H9 (cell line): ENCODE data around the gene EPHB2. TPM values are rescaled to one million over a fixed set of nuclear protein-coding genes. Genes with fewer than 3 reads are reported as not detected.

Experiments used
- DNase-seq: peaks from one replicate; pipeline ENCODE4 v3.0.0-alpha.2; 2017
- H2AFZ ChIP-seq: one replicate; pipeline ENCODE4 v1.6.1; 2013; ENCODE audit warnings: mild to moderate bottlenecking, low read length, control low read depth, moderate library complexity
- H2AK5ac ChIP-seq: 2 replicates; pipeline ENCODE4 v1.6.1; 2013; ENCODE audit warnings: low read length, control low read depth, mixed read lengths; ENCODE audit not compliant: insufficient read length
- H2BK120ac ChIP-seq: one replicate; pipeline ENCODE4 v1.6.1; 2013; ENCODE audit warnings: low read depth, mild to moderate bottlenecking, low read length, control low read depth, inconsistent platforms; ENCODE audit not compliant: poor library complexity, severe bottlenecking
- H2BK12ac ChIP-seq: 2 replicates; pipeline ENCODE4 v1.6.1; 2013; ENCODE audit warnings: low read length, control low read depth, mixed read lengths, low read depth; ENCODE audit not compliant: insufficient read length
- H2BK15ac ChIP-seq: 2 replicates; pipeline ENCODE4 v1.6.1; 2013; ENCODE audit warnings: low read depth, low read length, control low read depth
- H2BK20ac ChIP-seq: one replicate; pipeline ENCODE4 v1.6.1; 2013; ENCODE audit warnings: low read depth, mild to moderate bottlenecking, low read length, control low read depth, inconsistent platforms; ENCODE audit not compliant: poor library complexity, severe bottlenecking
- H2BK5ac ChIP-seq: 2 replicates; pipeline ENCODE4 v1.6.1; 2013; ENCODE audit warnings: low read length, control low read depth, mixed read lengths; ENCODE audit not compliant: insufficient read length
- H3K14ac ChIP-seq: 2 replicates; pipeline ENCODE4 v1.6.1; 2013; ENCODE audit warnings: low read length, control low read depth; ENCODE audit not compliant: insufficient read depth
- H3K18ac ChIP-seq: 2 replicates; pipeline ENCODE4 v1.6.1; 2013; ENCODE audit warnings: low read depth, mild to moderate bottlenecking, mixed read lengths, low read length, control low read depth; ENCODE audit not compliant: insufficient read length
- H3K23ac ChIP-seq: 2 replicates; pipeline ENCODE4 v1.6.1; 2013; ENCODE audit warnings: low read length, control low read depth, mixed read lengths, low read depth; ENCODE audit not compliant: insufficient read length
- H3K23me2 ChIP-seq: 2 replicates; pipeline ENCODE4 v1.6.1; 2013; ENCODE audit warnings: low read depth, mild to moderate bottlenecking, mixed read lengths, low read length, control low read depth; ENCODE audit not compliant: insufficient read length, poor library complexity, severe bottlenecking
- H3K27ac ChIP-seq: 2 replicates; pipeline ENCODE4 v1.5.1; 2013; ENCODE audit warnings: low read length, control low read depth, mixed read lengths, low read depth; ENCODE audit not compliant: insufficient read length
- H3K27me3 ChIP-seq: 2 replicates; pipeline ENCODE4 v1.6.1; 2013; ENCODE audit warnings: low read length, control low read depth, inconsistent platforms; ENCODE audit not compliant: insufficient read depth
- H3K4ac ChIP-seq: 2 replicates; pipeline ENCODE4 v1.6.1; 2013; ENCODE audit warnings: low read depth, mild to moderate bottlenecking, control low read depth, inconsistent platforms, low read length, moderate library complexity
- H3K4me1 ChIP-seq: 2 replicates; pipeline ENCODE4 v1.6.1; 2013; ENCODE audit warnings: low read length, control low read depth, inconsistent platforms; ENCODE audit not compliant: insufficient read depth
- H3K4me2 ChIP-seq: 2 replicates; pipeline ENCODE4 v1.6.1; 2013; ENCODE audit warnings: low read length, control low read depth, mixed read lengths; ENCODE audit not compliant: insufficient read length, insufficient read depth
- H3K56ac ChIP-seq: 2 replicates; pipeline ENCODE4 v1.6.1; 2013; ENCODE audit warnings: low read depth, mild to moderate bottlenecking, mixed read lengths, low read length, control low read depth; ENCODE audit not compliant: insufficient read length
- H3K79me1 ChIP-seq: 2 replicates; pipeline ENCODE4 v1.6.1; 2013; ENCODE audit warnings: low read depth, mild to moderate bottlenecking, moderate library complexity, low read length, control low read depth, inconsistent platforms; ENCODE audit not compliant: insufficient read depth, poor library complexity, severe bottlenecking
- H3K79me2 ChIP-seq: 2 replicates; pipeline ENCODE4 v1.6.1; 2013; ENCODE audit warnings: low read length, control low read depth, inconsistent platforms; ENCODE audit not compliant: insufficient read depth
- H3K9ac ChIP-seq: 2 replicates; pipeline ENCODE4 v1.6.1; 2013; ENCODE audit warnings: low read length, control low read depth, mixed read lengths; ENCODE audit not compliant: insufficient read length; ENCODE audit errors: extremely low read depth
- H3K9me3 ChIP-seq: one replicate; pipeline ENCODE4 v1.6.1; 2013; ENCODE audit warnings: low read depth, low read length, inconsistent platforms; ENCODE audit not compliant: control insufficient read depth
- H3T11ph ChIP-seq: one replicate; pipeline ENCODE4 v1.6.1; 2013; ENCODE audit warnings: mild to moderate bottlenecking, low read length, control low read depth, inconsistent platforms
- H4K20me1 ChIP-seq: one replicate; pipeline ENCODE4 v1.6.1; 2013; ENCODE audit not compliant: control insufficient read depth, insufficient read length, insufficient read depth
- H4K5ac ChIP-seq: 2 replicates; pipeline ENCODE4 v1.6.1; 2013; ENCODE audit warnings: low read depth, mild to moderate bottlenecking, mixed read lengths, low read length, control low read depth; ENCODE audit not compliant: insufficient read length
- H4K8ac ChIP-seq: replicated peaks from 2 replicates; pipeline ENCODE4 v1.6.1; 2013; ENCODE audit warnings: low read length, control low read depth, mixed read lengths, low read depth; ENCODE audit not compliant: insufficient read length
- H4K91ac ChIP-seq: 2 replicates; pipeline ENCODE4 v1.6.1; 2013; ENCODE audit warnings: low read depth, mild to moderate bottlenecking, moderate library complexity, mixed read lengths, low read length, control low read depth; ENCODE audit not compliant: insufficient read length
- H3K27ac Mint-ChIP-seq, 3 experiments: 2 replicates in 2 of 3; 3 replicates in 1 of 3; pipeline ENCODE4 v1.8.0; 2020 to 2021; ENCODE audit warnings: mixed read lengths in 3 of 3, mild to moderate bottlenecking in 1 of 3, moderate library complexity in 1 of 3
- H3K27me3 Mint-ChIP-seq: 2 replicates; pipeline ENCODE4 v1.8.0; 2021; ENCODE audit warnings: low read depth, mild to moderate bottlenecking, moderate library complexity, mixed read lengths
- H3K36me3 Mint-ChIP-seq, 3 experiments: 2 replicates in 2 of 3; 3 replicates in 1 of 3; pipeline ENCODE4 v1.8.0; 2020 to 2021; ENCODE audit warnings: low read depth in 3 of 3, mixed read lengths in 3 of 3; ENCODE audit not compliant: insufficient read depth in 1 of 3
- H3K4me1 Mint-ChIP-seq, 2 experiments: 2 replicates each; pipeline ENCODE4 v1.8.0; 2020; ENCODE audit warnings: mixed read lengths in 2 of 2
- H3K4me3 Mint-ChIP-seq, 2 experiments: 2 replicates in 1 of 2; 3 replicates in 1 of 2; pipeline ENCODE4 v1.8.0; 2020 to 2021; ENCODE audit warnings: mild to moderate bottlenecking in 2 of 2, mixed read lengths in 2 of 2, moderate library complexity in 1 of 2
- H3K9me3 Mint-ChIP-seq, 2 experiments: 2 replicates in 1 of 2; 3 replicates in 1 of 2; pipeline ENCODE4 v1.8.0; 2020; ENCODE audit warnings: mild to moderate bottlenecking in 2 of 2, mixed read lengths in 2 of 2, moderate library complexity in 1 of 2
- CTCF ChIP-seq: fragments of 200-600 bp; sonication (generic); conservative IDR thresholded peaks from 3 replicates; pipeline ENCODE4 v1.8.0; 2021; ENCODE audit warnings: antibody characterized with exemption, mild to moderate bottlenecking
- WGBS: extraction: QIAGEN DNeasy Blood & Tissue Kit; methylation state at CpG from one replicate; pipeline ENCODE4 v1.1.7; 2013; ENCODE audit warnings: missing lambda C conversion rate, low lambda C conversion rate, mixed read lengths; ENCODE audit not compliant: insufficient read length; ENCODE audit errors: extremely low coverage; 5-methylcytosine and 5-hydroxymethylcytosine counted together
- total RNA-seq: library from RNA; stranded (reverse); gene quantifications from 2 replicates; pipeline ENCODE4 v1.2.1, GENCODE V29; 2021

The EPHB2 gene
- total RNA-seq, 1 experiment from 2014 or later: 9.5 TPM

GRCh38 chr1:22912311-22912710 lies 201.7 kb downstream of the EPHB2 start:
- Histone ChIP-seq H3K4me1 (no peaks in the 10 kb centered on the region), H3K14ac (no peak overlapping the region; the same call in 1 of the 2 replicates), H4K91ac (no peak overlapping the region), H3K9me3 (no peaks in the 10 kb centered on the region), H3K27ac (no peak overlapping the region), H2BK20ac (no peak overlapping the region), H2BK120ac (no peak overlapping the region), H3K79me1 (no peaks in the 10 kb centered on the region), H2BK15ac (no peak overlapping the region), H3T11ph (no peak overlapping the region), H4K5ac (no peak overlapping the region), H3K27me3 (no peaks in the 10 kb centered on the region), H3K23ac (no peak overlapping the region), H2BK12ac (no peak overlapping the region), H4K20me1 (no peaks in the 10 kb centered on the region), H2BK5ac (no peak overlapping the region), H4K8ac (no peak overlapping the region), H3K4ac (no peak overlapping the region), H3K9ac (no peak overlapping the region), H3K56ac (no peak overlapping the region), H3K4me2 (no peak overlapping the region), H3K23me2 (no peaks in the 10 kb centered on the region), H3K18ac (no peak overlapping the region), H2AK5ac (no peak overlapping the region), H3K79me2 (no peaks in the 10 kb centered on the region), H2AFZ (no peak overlapping the region)
- Mint-ChIP-seq H3K4me1 (peaks cover 10 to 15% of the 10 kb centered on the region in 2 experiments), H3K27ac (no peak overlapping the region), H3K27me3 (no peaks in the 10 kb centered on the region), H3K36me3 (no peaks in the 10 kb centered on the region), H3K9me3 (no peaks in the 10 kb centered on the region), H3K4me3 (no peak overlapping the region)
- no peak for DNase-seq
- no peak for TF ChIP-seq CTCF
- no CpG with 5 or more reads among the region's 16 CpGs for WGBS
